NT2/D1 (cell line): Measurements from ENCODE around the gene INHBE.

Experiments
- DNase-seq: peaks from one replicate; pipeline ENCODE4 v3.0.0-alpha.2; 2011; ENCODE audit warnings: low read depth, low spot score
- H3K27me3 ChIP-seq: 2 replicates; pipeline ENCODE4 v1.6.0; 2011; ENCODE audit warnings: mild to moderate bottlenecking; ENCODE audit not compliant: insufficient read length, insufficient read depth
- H3K36me3 ChIP-seq: 2 replicates; pipeline ENCODE4 v1.6.1; 2011; ENCODE audit warnings: mild to moderate bottlenecking, low read length, mixed read lengths; ENCODE audit not compliant: insufficient read depth, insufficient read length
- H3K4me1 ChIP-seq: 2 replicates; pipeline ENCODE4 v1.5.1; 2011; ENCODE audit not compliant: insufficient read depth, insufficient read length
- H3K4me3 ChIP-seq: 2 replicates; pipeline ENCODE4 v1.5.1; 2011; ENCODE audit warnings: low read depth; ENCODE audit not compliant: insufficient read length
- H3K9ac ChIP-seq: 2 replicates; pipeline ENCODE4 v1.6.0; 2011; ENCODE audit warnings: low read depth; ENCODE audit not compliant: insufficient read length
- H3K9me3 ChIP-seq: 2 replicates; pipeline ENCODE4 v1.5.1; 2011; ENCODE audit warnings: mild to moderate bottlenecking, low read length; ENCODE audit not compliant: insufficient read depth
- SUZ12 ChIP-seq: IDR thresholded peaks from 2 replicates; pipeline ENCODE4 v1.6.1; 2011; ENCODE audit not compliant: insufficient read length, insufficient read depth; ENCODE audit errors: extremely low read depth
- YY1 ChIP-seq: IDR thresholded peaks from 2 replicates; pipeline ENCODE4 v1.6.1; 2011; ENCODE audit not compliant: insufficient read length, insufficient read depth
- ZNF274 ChIP-seq: IDR thresholded peaks from 2 replicates; pipeline ENCODE4 v1.6.1; 2011; ENCODE audit warnings: mild to moderate bottlenecking, low read depth, low read length

The INHBE gene

GRCh38 chr12:57479043-57479375, 23.9 kb downstream of the INHBE start:
- Histone ChIP-seq H3K4me3 (no peak overlapping the region), H3K27me3 (peaks cover 40% of the 10 kb centered on the region), H3K9ac (no peak overlapping the region), H3K36me3 (no peaks in the 10 kb centered on the region), H3K4me1 (peaks cover 12% of the 10 kb centered on the region), H3K9me3 (no peaks in the 10 kb centered on the region)
- no peak for TF ChIP-seq ZNF274
- TF ChIP-seq YY1, result no peak
- no peak for TF ChIP-seq SUZ12
- no peak for DNase-seq

- no peak for TF ChIP-seq SUZ12
- no peak for TF ChIP-seq ZNF274
- TF ChIP-seq YY1, result no peak
- H3K4me1 ChIP-seq, result peaks cover 12% of the 10 kb centered on the region
- H3K4me3 ChIP-seq, result no peak within 1 kb of the TSS
- no peak for DNase-seq
- H3K36me3 ChIP-seq, result no peaks in the 10 kb centered on the region
- peaks cover 35% of the 10 kb centered on the region for H3K27me3 ChIP-seq
- H3K9ac ChIP-seq, result no peak within 1 kb of the TSS
- no peaks in the 10 kb centered on the region for H3K9me3 ChIP-seq
Measured at GRCh38 chr12:57479376-57480115, 24.4 kb downstream of the INHBE start, which contains the start of gene ARHGAP9. Gene ARHGAP9, minus strand, starts transcription at chr12:57479866. Its CDS starts 460 bp downstream, at chr12:57479406.

GRCh38 chr12:57481671-57482070, 26.6 kb downstream of the INHBE start:
- H3K9me3 ChIP-seq, result no peaks in the 10 kb centered on the region
- peaks cover 6% of the 10 kb centered on the region for H3K4me1 ChIP-seq
- DNase-seq, result no peak
- no peaks in the 10 kb centered on the region for H3K36me3 ChIP-seq
- peaks cover 13% of the 10 kb centered on the region for H3K27me3 ChIP-seq
- TF ChIP-seq ZNF274, result no peak
- no peak for TF ChIP-seq YY1
- H3K9ac ChIP-seq, result no peak overlapping the region
- H3K4me3 ChIP-seq, result no peak overlapping the region

DNA sequence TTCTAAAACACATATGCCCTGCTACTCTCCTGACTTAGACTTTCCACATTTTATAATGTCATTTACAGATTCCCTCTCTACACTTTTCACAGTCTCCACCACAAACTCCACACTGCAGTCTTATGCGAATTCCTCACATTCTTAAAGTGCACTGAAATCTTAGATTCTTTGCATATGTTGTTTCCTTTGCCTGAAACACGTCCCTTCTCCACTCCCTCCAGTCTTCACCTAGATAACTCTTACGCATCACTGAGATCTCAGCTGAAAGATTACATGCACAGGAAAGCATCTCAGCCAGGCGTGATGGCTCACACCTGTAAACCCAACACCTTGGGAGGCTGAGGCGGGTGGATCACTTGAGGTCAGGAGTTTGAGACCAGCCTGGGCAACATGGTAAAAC, 28.4 kb downstream of the INHBE start:
- Histone ChIP-seq H3K4me3 (no peak overlapping the region), H3K9me3 (no peaks in the 10 kb centered on the region), H3K4me1 (peaks cover 4% of the 10 kb centered on the region), H3K9ac (no peak overlapping the region), H3K27me3 (no peaks in the 10 kb centered on the region), H3K36me3 (peaks cover under 1% of the 10 kb centered on the region)
- TF ChIP-seq SUZ12 (no peak), ZNF274 (no peak), YY1 (no peak)
- DNase-seq, result no peak

DNA sequence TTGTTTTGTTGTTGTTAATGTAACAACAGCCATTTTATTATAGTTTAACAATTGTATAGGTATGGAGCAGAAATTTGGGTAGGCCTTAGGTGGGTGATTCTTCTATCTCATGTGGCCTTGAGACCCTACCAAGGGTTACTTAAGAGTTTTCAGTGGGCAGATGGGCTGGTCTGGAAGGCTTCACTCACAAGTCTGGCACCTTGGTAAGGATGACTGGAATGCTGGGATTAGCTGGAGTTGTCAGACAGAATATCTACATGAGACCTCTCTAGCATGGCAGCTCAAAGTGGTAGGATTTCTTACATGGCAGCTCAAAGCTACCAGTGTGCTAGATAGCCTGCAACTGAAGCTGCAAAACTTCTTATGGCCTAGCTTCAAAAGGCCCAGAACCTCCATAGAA, 30.6 kb downstream of the INHBE start:
- DNase-seq, result no peak
- Histone ChIP-seq H3K27me3 (no peaks in the 10 kb centered on the region), H3K9me3 (no peaks in the 10 kb centered on the region), H3K4me1 (peaks cover 11% of the 10 kb centered on the region), H3K36me3 (peaks cover 23% of the 10 kb centered on the region), H3K9ac (no peak overlapping the region), H3K4me3 (no peak overlapping the region)
- no peak for TF ChIP-seq ZNF274
- no peak for TF ChIP-seq SUZ12
- TF ChIP-seq YY1, result no peak

GRCh38 chr12:57487055-57487596, 32.0 kb downstream of the INHBE start:
- H3K4me3 ChIP-seq, result no peak overlapping the region
- peaks cover 35% of the 10 kb centered on the region for H3K36me3 ChIP-seq
- DNase-seq, result no peak
- no peaks in the 10 kb centered on the region for H3K9me3 ChIP-seq
- no peak overlapping the region for H3K9ac ChIP-seq
- H3K4me1 ChIP-seq, result peaks cover 9% of the 10 kb centered on the region
- H3K27me3 ChIP-seq, result no peaks in the 10 kb centered on the region
- TF ChIP-seq SUZ12, result no peak
- no peak for TF ChIP-seq ZNF274
- no peak for TF ChIP-seq YY1

DNA sequence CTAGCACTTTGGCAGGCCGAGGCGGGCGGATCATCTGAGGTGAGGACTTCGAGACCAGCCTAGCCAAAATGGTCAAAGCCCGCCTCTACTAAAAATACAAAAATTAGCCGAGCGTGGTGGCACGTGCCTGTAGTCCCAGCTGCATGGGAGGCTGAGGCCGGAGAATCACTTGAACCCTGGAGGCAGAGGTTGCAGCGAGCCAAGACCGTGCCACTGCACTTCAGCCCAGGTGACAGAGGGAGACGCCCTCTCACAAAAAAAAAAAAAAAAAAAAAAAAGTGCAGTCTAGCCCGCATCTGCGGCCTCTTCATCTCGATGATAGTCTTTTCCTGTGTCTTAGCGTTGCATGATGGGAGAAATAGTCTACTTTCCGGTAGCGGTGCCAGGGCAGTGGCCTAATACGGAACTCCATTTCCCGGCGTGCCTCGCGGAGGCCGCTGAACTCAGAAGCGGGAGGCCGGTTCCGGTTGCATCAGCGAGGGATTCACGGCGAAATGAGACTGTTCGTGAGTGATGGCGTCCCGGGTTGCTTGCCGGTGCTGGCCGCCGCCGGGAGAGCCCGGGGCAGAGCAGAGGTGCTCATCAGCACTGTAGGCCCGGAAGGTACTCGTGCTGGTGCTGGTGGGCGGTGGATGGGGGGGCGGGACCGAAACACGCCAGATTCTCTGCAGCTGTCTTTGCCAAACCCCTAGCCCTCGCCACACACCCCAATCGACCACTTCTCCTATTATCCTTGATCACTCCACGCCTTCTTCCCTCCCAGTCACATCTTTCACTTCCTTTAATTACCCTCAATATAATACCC, 32.7 kb downstream of the INHBE start, which contains the start of gene MARS1:
Gene MARS1 (plus strand): TSS at position 472 of the 805 bp plus-strand sequence. CDS start 23 bp downstream, at position 495.
- H3K4me1 ChIP-seq, result peaks cover 9% of the 10 kb centered on the region
- TF ChIP-seq SUZ12 (no peak), YY1 (no peak), ZNF274 (no peak)
- peak within 1 kb of the TSS; percentile 98 for H3K4me3 ChIP-seq
- DNase-seq, result peak; percentile 95
- H3K36me3 ChIP-seq, result peaks cover 42% of the 10 kb centered on the region
- H3K27me3 ChIP-seq, result no peaks in the 10 kb centered on the region
- H3K9ac ChIP-seq, result peak within 1 kb of the TSS; percentile 99
- H3K9me3 ChIP-seq, result no peaks in the 10 kb centered on the region; the same call in 1 of the 2 replicates
